B cell (primary cell): ENCODE results near the gene C10orf143.

ENCODE experiments used
- EZH2 ChIP-seq: IDR thresholded peaks from 2 replicates; pipeline ENCODE4 v1.6.1; 2012; ENCODE audit warnings: borderline replicate concordance, low read depth, mild to moderate bottlenecking, moderate library complexity, low read length; ENCODE audit not compliant: insufficient read depth, poor library complexity, severe bottlenecking
- TF ChIP-seq, protein P1 (sequence below): fragments of 200-600 bp; IDR thresholded peaks from one replicate; pipeline ENCODE4 v1.8.0; 2022; ENCODE audit warnings: antibody characterized with exemption, mild to moderate bottlenecking

DNA sequence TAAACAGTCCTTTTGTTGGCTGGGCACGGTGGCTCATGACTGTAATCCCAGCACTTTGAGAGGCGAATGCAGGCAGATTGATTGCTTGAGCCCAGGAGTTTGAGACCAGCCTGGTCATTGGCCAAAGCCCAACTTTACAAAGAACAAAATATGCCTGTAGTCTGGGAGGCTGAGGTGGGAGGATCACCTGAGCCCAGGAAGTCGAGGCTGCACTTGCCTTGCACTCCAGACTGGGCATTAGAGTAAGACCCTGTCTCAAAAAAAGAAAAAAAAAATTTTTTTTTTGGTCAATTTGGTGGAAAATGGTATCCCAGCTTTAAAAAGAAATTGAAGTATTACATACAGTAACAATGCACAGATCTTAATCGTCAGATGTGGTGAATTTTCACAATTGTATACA, 30.4 kb upstream of the C10orf143 start:
- TF ChIP-seq, protein P1, sequence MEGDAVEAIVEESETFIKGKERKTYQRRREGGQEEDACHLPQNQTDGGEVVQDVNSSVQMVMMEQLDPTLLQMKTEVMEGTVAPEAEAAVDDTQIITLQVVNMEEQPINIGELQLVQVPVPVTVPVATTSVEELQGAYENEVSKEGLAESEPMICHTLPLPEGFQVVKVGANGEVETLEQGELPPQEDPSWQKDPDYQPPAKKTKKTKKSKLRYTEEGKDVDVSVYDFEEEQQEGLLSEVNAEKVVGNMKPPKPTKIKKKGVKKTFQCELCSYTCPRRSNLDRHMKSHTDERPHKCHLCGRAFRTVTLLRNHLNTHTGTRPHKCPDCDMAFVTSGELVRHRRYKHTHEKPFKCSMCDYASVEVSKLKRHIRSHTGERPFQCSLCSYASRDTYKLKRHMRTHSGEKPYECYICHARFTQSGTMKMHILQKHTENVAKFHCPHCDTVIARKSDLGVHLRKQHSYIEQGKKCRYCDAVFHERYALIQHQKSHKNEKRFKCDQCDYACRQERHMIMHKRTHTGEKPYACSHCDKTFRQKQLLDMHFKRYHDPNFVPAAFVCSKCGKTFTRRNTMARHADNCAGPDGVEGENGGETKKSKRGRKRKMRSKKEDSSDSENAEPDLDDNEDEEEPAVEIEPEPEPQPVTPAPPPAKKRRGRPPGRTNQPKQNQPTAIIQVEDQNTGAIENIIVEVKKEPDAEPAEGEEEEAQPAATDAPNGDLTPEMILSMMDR: no peak
- TF ChIP-seq EZH2: no peak
